GM12873 (cell line): ENCODE measurements around the gene CAVIN4.

Experiments used
- CTCF ChIP-seq: IDR thresholded peaks from 2 replicates; pipeline ENCODE4 v1.5.1; 2012; ENCODE audit warnings: low read depth, mild to moderate bottlenecking, moderate library complexity, low read length, control low read depth; ENCODE audit not compliant: insufficient read depth; ENCODE audit errors: missing control alignments

The CAVIN4 gene

GRCh38 chr9:100601216-100601615 is 23.3 kb downstream of the CAVIN4 start:
- TF ChIP-seq CTCF, result peak; percentile 86

DNA sequence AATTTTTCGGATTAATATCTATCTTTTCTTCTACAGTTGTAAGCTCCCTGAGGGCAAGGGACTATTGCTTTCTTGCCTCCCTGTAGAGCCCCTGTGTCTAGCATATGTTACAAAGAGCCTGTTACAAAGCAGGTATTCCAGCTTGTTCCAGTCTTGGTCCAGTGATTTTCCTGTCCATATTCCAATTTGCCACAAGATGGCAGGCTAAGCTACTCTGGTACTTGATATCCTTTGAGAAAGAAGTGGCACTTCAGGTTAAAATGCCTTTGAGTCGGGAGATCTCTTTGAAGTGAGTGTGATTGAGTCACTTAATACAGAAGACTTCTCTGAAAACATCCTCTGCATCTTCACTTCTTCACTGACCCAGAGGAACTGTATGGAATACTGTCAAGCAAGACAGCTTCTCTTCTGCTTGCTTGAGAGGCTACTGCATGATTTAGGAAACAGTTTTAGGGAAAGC is 24.5 kb downstream of the CAVIN4 start:
- TF ChIP-seq CTCF, result peak; percentile 59

DNA sequence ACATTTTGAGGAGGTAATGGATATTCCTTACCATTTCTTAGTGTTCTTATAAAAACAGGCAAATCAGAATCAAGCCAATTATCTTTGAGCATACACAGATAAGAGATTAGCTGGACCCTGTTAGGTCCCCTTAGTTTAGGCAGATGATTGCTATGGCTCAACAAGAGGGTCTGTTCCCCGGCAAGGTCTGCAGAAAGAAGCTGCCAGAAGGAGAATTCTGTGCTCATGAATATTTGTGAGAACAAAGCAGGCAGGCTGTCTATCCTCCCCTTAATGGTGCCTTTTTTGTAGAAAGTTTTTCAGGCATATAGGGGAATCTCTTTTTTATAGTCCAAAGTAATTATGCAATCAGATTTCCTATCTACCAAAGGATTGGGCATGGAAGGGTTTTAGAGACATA is 27.5 kb downstream of the CAVIN4 start:
- no peak for TF ChIP-seq CTCF

GRCh38 chr9:100619194-100619593 is 41.3 kb downstream of the CAVIN4 start:
- no peak for TF ChIP-seq CTCF

DNA sequence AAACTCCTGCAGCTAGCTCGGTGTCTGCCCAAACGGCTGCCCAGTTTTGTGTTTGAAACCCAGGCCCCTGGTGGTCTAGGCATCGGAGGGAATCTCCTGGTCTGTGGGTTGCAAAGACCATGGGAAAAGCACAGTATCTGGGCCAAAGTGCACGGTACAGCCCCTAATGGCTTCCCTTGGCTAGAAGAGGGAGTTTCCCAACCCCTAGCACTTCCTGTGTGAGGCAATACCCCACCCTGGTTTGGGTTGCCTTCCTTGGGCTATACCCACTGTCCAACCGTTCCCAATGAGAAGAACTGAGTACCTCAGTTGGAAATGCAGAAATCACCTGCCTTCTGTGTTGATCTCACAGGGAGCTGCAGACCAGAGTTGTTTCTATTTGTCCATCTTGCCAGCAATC is 41.8 kb downstream of the CAVIN4 start:
- no peak for TF ChIP-seq CTCF

GRCh38 chr9:100623969-100624368 is 46.1 kb downstream of the CAVIN4 start:
- no peak for TF ChIP-seq CTCF

- TF ChIP-seq CTCF, result no peak
Measured at GRCh38 chr9:100626949-100627348, 49.1 kb downstream of the CAVIN4 start.

- no peak for TF ChIP-seq CTCF
Measured at GRCh38 chr9:100637787-100638186, 59.9 kb downstream of the CAVIN4 start.
